Endothelial cell of umbilical vein (primary cell): ENCODE data around the gene PDLIM4. TPM values are rescaled to one million over a fixed set of nuclear protein-coding genes. Genes with fewer than 3 reads are reported as not detected.

Experiments used
- BruUV-seq: library from RNA; stranded (reverse); fragments of 400-500 nt; replicated peaks from 2 replicates; lab custom pipeline; 2021; lab: Mats Ljungman, UMichigan
- CTCF ChIA-PET: fragments of 300-600, 350-600 bp; sonication (Branson Sonifier 250); formaldehyde crosslinking; loops from one replicate; lab custom pipeline; 2021; ENCODE audit warnings: antibody characterized with exemption, inconsistent platforms; lab: Charles Lee
- POLR2A ChIA-PET: fragments of 300-600, 350-600 bp; sonication (Branson Sonifier 250); formaldehyde crosslinking; loops from one replicate; lab custom pipeline; 2021; ENCODE audit warnings: antibody characterized with exemption, inconsistent platforms; lab: Charles Lee
- DNase-seq: peaks from one replicate; pipeline ENCODE4 v3.0.0-alpha.2; 2011; ENCODE audit warnings: low read depth, low spot score
- FAIRE-seq: peaks from 2 replicates; lab custom pipeline; 2011; peaks lifted over from hg19 to GRCh38; lab: Jason Lieb, UNC
- H2AFZ ChIP-seq: 2 replicates; pipeline ENCODE4 v1.6.0; 2012; ENCODE audit warnings: low read depth, low read length, control low read depth, inconsistent platforms
- H3K27ac ChIP-seq: 2 replicates; pipeline ENCODE4 v1.5.1; 2011; ENCODE audit warnings: low read depth, mild to moderate bottlenecking, control low read depth, low read length, moderate library complexity; ENCODE audit not compliant: insufficient read depth
- H3K27me3 ChIP-seq, 2 experiments: 2 replicates each; pipeline versions ENCODE4 v1.6.0 to v1.6.1; 2011; ENCODE audit warnings: low read length in 2 of 2, mixed read lengths in 1 of 2; ENCODE audit not compliant: control insufficient read depth in 2 of 2, insufficient read depth in 2 of 2
- H3K36me3 ChIP-seq, 2 experiments: 2 replicates in 1 of 2; 3 replicates in 1 of 2; pipeline ENCODE4 v1.5.1; 2011; ENCODE audit warnings: low read length in 2 of 2, mild to moderate bottlenecking in 1 of 2, moderate library complexity in 1 of 2; ENCODE audit not compliant: control insufficient read depth in 2 of 2, insufficient read depth in 2 of 2; ENCODE audit errors: extremely low read depth in 1 of 2
- H3K4me1 ChIP-seq: 3 replicates; pipeline ENCODE4 v1.5.1; 2011; ENCODE audit warnings: mild to moderate bottlenecking, low read length; ENCODE audit not compliant: control insufficient read depth, insufficient read depth; ENCODE audit errors: extremely low read depth
- H3K4me2 ChIP-seq: 2 replicates; pipeline ENCODE4 v1.6.1; 2011; ENCODE audit warnings: low read length, control low read depth, mixed read lengths; ENCODE audit not compliant: insufficient read depth
- H3K4me3 ChIP-seq, 3 experiments: fragments of 200-600 bp in 1 of 3; sonication (generic), shearing (Covaris generic) in 1 of 3; replicated peaks in 1 of 3; 2 replicates each; pipeline ENCODE4 v1.5.1; 2011 to 2016; ENCODE audit warnings: control low read depth in 3 of 3, low read length in 3 of 3, mild to moderate bottlenecking in 2 of 3, inconsistent platforms in 1 of 3, low read depth in 1 of 3, moderate library complexity in 1 of 3; ENCODE audit not compliant: insufficient read depth in 1 of 3
- H3K79me2 ChIP-seq: 2 replicates; pipeline ENCODE4 v1.6.0; 2012; ENCODE audit warnings: low read length, inconsistent platforms; ENCODE audit not compliant: control insufficient read depth, insufficient read depth
- H3K9ac ChIP-seq: replicated peaks from 2 replicates; pipeline ENCODE3; 2011; ENCODE audit warnings: low read length, control low read depth; ENCODE audit not compliant: insufficient read depth; ENCODE audit errors: extremely low read depth
- H3K9me1 ChIP-seq: replicated peaks from 3 replicates; pipeline ENCODE4 v1.6.0; 2011; ENCODE audit warnings: mild to moderate bottlenecking, low read length; ENCODE audit not compliant: control insufficient read depth, insufficient read depth; ENCODE audit errors: extremely low read depth
- H3K9me3 ChIP-seq: replicated peaks from 2 replicates; pipeline ENCODE4 v1.5.1; 2012; ENCODE audit warnings: low read length, inconsistent platforms; ENCODE audit not compliant: control insufficient read depth, insufficient read depth
- H4K20me1 ChIP-seq: replicated peaks from 2 replicates; pipeline ENCODE3; 2011; ENCODE audit warnings: mild to moderate bottlenecking, low read length; ENCODE audit not compliant: control insufficient read depth, insufficient read depth; ENCODE audit errors: extremely low read depth
- EZH2 ChIP-seq: IDR thresholded peaks from 2 replicates; pipeline ENCODE4 v1.6.1; 2012; ENCODE audit warnings: borderline replicate concordance, low read depth, mild to moderate bottlenecking, moderate library complexity, low read length, inconsistent platforms; ENCODE audit not compliant: severe bottlenecking
- FOS ChIP-seq: IDR thresholded peaks from 2 replicates; pipeline ENCODE4 v1.6.1; 2011; ENCODE audit warnings: mild to moderate bottlenecking, low read length, moderate library complexity, borderline replicate concordance; ENCODE audit not compliant: insufficient read depth
- GATA2 ChIP-seq: IDR thresholded peaks from 2 replicates; pipeline ENCODE4 v1.7.0; 2011; ENCODE audit warnings: low read depth, mild to moderate bottlenecking, moderate library complexity, mixed read lengths, low read length; ENCODE audit not compliant: insufficient read length, insufficient read depth
- JUN ChIP-seq: IDR thresholded peaks from 2 replicates; pipeline ENCODE4 v1.6.1; 2011; ENCODE audit warnings: borderline replicate concordance, low read depth; ENCODE audit not compliant: insufficient read length, insufficient read depth
- MYC ChIP-seq: IDR thresholded peaks from one replicate; pipeline ENCODE4 v1.6.1; 2011; ENCODE audit warnings: mild to moderate bottlenecking, low read depth, low read length
- POLR2A ChIP-seq: IDR thresholded peaks from 2 replicates; pipeline ENCODE4 v1.6.1; 2012; ENCODE audit warnings: low read depth, mild to moderate bottlenecking, control low read depth, low read length
- POLR2AphosphoS5 ChIP-seq: IDR thresholded peaks from 2 replicates; pipeline ENCODE4 v1.6.1; 2012; ENCODE audit warnings: low read depth, mild to moderate bottlenecking, control low read depth, low read length, moderate library complexity; ENCODE audit not compliant: insufficient read depth
- dilution Hi-C: fragments of 300-500 bp; cut with MboI; formaldehyde crosslinking; loops from one replicate; pipeline ENCODE4 v1.15.0; 2019; ENCODE audit warnings: low sequenced_read_pairs; ENCODE audit not compliant: extremely low pct_ligation_motif_present
- intact Hi-C: fragments of 100-400 bp; cut with micrococcal nuclease; formaldehyde crosslinking; loops from one replicate; pipeline ENCODE4 v1.10.0; 2022
- polyA plus RNA-seq, 4 experiments: library from polyadenylated mRNA; depleted of rRNA in 3 of 4; stranded (reverse) in 3 of 4; unstranded in 1 of 4; fragments of >200 nt; gene quantifications; 2 replicates each; pipeline versions ENCODE4 v1.2.1 to v1.2.3, GENCODE V29; 2011 to 2012; ENCODE audit warnings: missing spikeins in 1 of 4
- total RNA-seq: library from RNA; stranded (reverse); gene quantifications from 2 replicates; pipeline ENCODE4 v1.2.3, GENCODE V29; 2021
- TF ChIP-seq, protein P1 (sequence below), 2 donors: IDR thresholded peaks; 1 replicate in 1 of 2; 2 replicates in 1 of 2; pipeline ENCODE4 v1.5.1; 2011; ENCODE audit warnings: low read length in 2 of 2, mild to moderate bottlenecking in 2 of 2, moderate library complexity in 2 of 2, control low read depth in 1 of 2, inconsistent platforms in 1 of 2, low read depth in 1 of 2; ENCODE audit not compliant: insufficient read depth in 1 of 2; ENCODE audit errors: extremely low read depth in 1 of 2
- TF ChIP-seq, protein P2 (sequence below): IDR thresholded peaks from 2 replicates; pipeline ENCODE4 v1.6.1; 2011; ENCODE audit not compliant: insufficient read depth, insufficient read length

Gene PDLIM4
- total and polyA plus RNA-seq, 2 donors (not counting 3 experiments of a cell fraction or from before 2014, with no cell fraction given), result 65.7 to 112 TPM

DNA sequence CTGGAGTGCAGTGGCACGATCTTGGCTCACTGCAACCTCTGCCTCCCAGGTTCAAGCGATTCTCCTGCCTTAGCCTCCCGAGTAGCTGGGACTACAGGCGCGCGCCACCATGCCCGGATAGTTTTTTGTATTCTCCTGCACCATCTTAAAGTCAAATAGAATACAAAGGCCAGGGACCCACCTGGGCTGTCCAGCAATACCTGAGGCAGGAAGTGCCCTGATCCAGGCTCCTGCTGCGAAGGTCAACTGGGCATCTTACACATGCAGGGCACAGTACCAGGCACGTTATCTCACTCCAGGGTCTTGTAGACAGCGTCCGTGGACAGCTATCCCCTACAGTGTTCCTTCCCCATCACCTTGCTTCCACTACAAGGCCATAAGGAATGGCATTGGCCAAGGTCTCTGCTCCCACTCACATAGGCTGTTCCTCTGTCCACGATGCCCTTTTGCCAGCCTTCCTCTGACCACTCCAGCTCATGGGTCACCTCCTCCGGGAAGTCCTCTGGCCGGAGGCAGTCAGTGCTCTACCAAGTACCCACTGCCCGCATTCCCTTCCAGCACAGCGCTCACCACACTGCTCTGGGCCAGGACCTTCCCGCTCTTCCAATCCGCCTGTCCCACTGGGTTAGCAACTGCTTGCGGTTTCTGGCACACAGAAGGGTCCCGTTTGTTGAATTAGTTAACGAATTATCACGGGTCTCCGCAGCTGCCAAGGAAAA, 30.8 kb upstream of the PDLIM4 start:
- ChIA-PET CTCF (interaction anchor here (1.3 to 3.8 kb wide), 5 partner anchors 11 to 46 kb away, joined by 3 to 39 read pairs (median 8); no protein-coding TSS in a partner anchor), POLR2A (no interaction called here)
- TF ChIP-seq MYC (no peak), POLR2A (no peak), JUN (no peak), EZH2 (no peak), GATA2 (no peak), FOS (no peak), POLR2AphosphoS5 (no peak)
- TF ChIP-seq, protein P1, sequence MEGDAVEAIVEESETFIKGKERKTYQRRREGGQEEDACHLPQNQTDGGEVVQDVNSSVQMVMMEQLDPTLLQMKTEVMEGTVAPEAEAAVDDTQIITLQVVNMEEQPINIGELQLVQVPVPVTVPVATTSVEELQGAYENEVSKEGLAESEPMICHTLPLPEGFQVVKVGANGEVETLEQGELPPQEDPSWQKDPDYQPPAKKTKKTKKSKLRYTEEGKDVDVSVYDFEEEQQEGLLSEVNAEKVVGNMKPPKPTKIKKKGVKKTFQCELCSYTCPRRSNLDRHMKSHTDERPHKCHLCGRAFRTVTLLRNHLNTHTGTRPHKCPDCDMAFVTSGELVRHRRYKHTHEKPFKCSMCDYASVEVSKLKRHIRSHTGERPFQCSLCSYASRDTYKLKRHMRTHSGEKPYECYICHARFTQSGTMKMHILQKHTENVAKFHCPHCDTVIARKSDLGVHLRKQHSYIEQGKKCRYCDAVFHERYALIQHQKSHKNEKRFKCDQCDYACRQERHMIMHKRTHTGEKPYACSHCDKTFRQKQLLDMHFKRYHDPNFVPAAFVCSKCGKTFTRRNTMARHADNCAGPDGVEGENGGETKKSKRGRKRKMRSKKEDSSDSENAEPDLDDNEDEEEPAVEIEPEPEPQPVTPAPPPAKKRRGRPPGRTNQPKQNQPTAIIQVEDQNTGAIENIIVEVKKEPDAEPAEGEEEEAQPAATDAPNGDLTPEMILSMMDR (IDR thresholded peaks at IDR 0.05; ENCODE audit: extremely low read depth in 1 of 2, insufficient read depth in 1 of 2, low read depth in 1 of 2, low read length in 2 of 2), result no peak
- TF ChIP-seq, protein P2, sequence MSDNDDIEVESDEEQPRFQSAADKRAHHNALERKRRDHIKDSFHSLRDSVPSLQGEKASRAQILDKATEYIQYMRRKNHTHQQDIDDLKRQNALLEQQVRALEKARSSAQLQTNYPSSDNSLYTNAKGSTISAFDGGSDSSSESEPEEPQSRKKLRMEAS, result no peak
- H3K9ac ChIP-seq, result peak overlapping the region; percentile 73
- no peaks in the 10 kb centered on the region for H3K9me1 ChIP-seq
- dilution Hi-C loops, result no loop called here
- no peak for DNase-seq
- H4K20me1 ChIP-seq, result no peaks in the 10 kb centered on the region
- no TSS peak for BruUV-seq
- peak overlapping the region; percentile 44 for H3K4me2 ChIP-seq
- H3K27ac ChIP-seq, result no peak overlapping the region
- intact Hi-C loops, result loop anchor here (1.0 to 2.0 kb wide), 5 partner anchors 11 to 162 kb away; no protein-coding TSS in a partner anchor
- peak overlapping the region; percentile 44 to 61 (median 46) for H3K4me3 ChIP-seq
- no peaks in the 10 kb centered on the region for H3K36me3 ChIP-seq
- H3K9me3 ChIP-seq, result no peaks in the 10 kb centered on the region
- no peaks in the 10 kb centered on the region for H3K27me3 ChIP-seq
- peak; percentile 31 for FAIRE-seq
- H2AFZ ChIP-seq, result peak overlapping the region; percentile 80
- no peaks in the 10 kb centered on the region for H3K4me1 ChIP-seq
- no peaks in the 10 kb centered on the region for H3K79me2 ChIP-seq
